Measurements from ENCODE around the gene BBLN. TPM values are rescaled to one million over a fixed set of nuclear protein-coding genes. Genes with fewer than 3 reads are reported as not detected.

The BBLN gene
- total and polyA plus RNA-seq, 11 donors = 29.9 to 280 (median 47.3) TPM

DNA sequence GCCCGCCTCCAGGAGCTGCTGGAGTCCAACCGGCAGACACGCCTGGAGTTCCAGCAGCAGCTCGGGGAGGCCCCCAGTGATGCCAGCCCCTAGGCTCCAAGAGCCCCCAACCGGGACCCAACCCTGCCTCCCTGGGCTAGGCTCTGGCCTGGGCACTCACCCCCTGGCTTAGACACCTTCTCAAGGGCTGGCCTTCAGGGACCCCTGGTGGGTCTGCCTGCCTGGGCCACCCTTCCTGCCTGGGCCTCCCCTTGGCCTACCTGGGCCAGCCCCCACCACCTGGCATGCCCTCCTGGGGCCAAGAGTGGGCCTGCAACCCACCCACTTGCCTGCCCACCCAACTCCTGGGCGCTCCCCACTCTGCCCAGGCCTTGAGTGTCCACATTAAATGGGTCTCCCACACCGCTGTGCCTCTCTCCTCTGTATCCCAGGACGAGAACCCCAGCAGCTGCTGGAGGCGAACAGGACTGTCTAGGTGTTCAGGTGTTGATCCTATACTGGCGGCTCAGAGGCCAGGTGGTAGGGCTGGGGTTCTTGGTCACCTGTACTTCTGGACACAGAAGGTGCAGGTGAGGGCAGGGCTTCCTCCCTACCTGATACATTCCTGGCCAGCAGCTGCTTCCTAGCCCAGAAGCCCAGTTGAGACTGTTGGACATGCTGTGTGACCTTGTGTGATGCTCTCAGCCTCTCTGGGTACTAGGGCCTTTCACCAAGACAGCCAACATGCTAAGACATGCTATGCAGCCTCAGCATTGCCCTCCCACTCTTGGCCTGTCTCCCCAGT, 3.6 kb downstream of the BBLN start:
- DNase-seq (peak in 1 of 5 donors; percentile 52), ATAC-seq (no peak)
- Histone ChIP-seq H3K4me3 (no peak overlapping the region), H3K9me3 (no peaks in the 10 kb centered on the region), H3K4me1 (peaks cover 0 to 23% (median 9%) of the 10 kb centered on the region in 12 donors), H3K27ac (peak overlapping the region in 1 of 12 donors; percentile 44), H3K36me3 (peaks cover 0 to 64% (median 54%) of the 10 kb centered on the region in 9 donors), H3K27me3 (no peaks in the 10 kb centered on the region)
- intact Hi-C loops (cut with DNase I) = no loop called here
- 96 to 98% (median 97%) methylated on average over 7 to 10 of the region's 10 CpGs for WGBS, 4 donors
- TF ChIP-seq, protein P1, sequence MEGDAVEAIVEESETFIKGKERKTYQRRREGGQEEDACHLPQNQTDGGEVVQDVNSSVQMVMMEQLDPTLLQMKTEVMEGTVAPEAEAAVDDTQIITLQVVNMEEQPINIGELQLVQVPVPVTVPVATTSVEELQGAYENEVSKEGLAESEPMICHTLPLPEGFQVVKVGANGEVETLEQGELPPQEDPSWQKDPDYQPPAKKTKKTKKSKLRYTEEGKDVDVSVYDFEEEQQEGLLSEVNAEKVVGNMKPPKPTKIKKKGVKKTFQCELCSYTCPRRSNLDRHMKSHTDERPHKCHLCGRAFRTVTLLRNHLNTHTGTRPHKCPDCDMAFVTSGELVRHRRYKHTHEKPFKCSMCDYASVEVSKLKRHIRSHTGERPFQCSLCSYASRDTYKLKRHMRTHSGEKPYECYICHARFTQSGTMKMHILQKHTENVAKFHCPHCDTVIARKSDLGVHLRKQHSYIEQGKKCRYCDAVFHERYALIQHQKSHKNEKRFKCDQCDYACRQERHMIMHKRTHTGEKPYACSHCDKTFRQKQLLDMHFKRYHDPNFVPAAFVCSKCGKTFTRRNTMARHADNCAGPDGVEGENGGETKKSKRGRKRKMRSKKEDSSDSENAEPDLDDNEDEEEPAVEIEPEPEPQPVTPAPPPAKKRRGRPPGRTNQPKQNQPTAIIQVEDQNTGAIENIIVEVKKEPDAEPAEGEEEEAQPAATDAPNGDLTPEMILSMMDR (IDR thresholded peaks at IDR 0.05) = no peak
- TF ChIP-seq POLR2A (IDR thresholded peaks at IDR 0.05) = no peak

DNA sequence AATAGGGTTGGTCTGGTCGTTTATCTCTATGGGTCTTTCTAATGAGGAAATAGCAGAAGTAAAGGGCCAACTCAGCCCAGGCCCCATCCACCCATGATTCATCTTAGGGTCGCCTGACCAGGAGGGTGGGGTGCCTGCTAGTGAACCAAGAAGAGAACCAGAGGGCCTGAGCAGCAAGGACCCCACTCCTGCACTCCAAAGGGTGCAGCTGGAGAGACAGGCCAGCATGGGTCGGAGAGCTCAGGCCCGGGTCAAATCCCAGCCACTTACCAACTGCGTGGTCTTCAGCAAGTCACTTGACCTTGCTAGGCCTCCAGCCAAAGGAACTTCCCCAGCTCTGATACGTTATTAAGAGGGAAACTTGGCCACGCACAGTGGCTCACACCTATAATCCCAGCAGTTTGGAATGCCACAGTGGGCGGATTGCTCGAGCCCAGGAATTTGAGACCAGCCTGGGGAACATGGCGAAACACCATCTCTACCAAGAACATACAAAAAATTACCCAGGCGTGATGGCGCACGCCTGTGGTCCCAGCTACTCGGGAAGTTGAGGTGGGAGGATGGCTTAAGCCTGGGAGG, 4.3 kb downstream of the BBLN start:
- ATAC-seq (no peak), DNase-seq (peak in 1 of 5 donors; percentile 30)
- Histone ChIP-seq H3K27ac (peak overlapping the region in 1 of 12 donors; percentile 44), H3K4me1 (peaks cover 0 to 20% (median 8%) of the 10 kb centered on the region in 12 donors), H3K27me3 (no peaks in the 10 kb centered on the region), H3K36me3 (peaks cover 0 to 71% (median 61%) of the 10 kb centered on the region in 9 donors), H3K9me3 (no peaks in the 10 kb centered on the region), H3K4me3 (no peak overlapping the region)
- no peak for TF ChIP-seq POLR2A (IDR thresholded peaks at IDR 0.05)
- TF ChIP-seq, protein P1 (IDR thresholded peaks at IDR 0.05) = no peak
- intact Hi-C loops (cut with DNase I) = no loop called here
- WGBS, 4 donors = 55 to 66% (median 60%) methylated on average over 13 to 14 of the region's 14 CpGs

DNA sequence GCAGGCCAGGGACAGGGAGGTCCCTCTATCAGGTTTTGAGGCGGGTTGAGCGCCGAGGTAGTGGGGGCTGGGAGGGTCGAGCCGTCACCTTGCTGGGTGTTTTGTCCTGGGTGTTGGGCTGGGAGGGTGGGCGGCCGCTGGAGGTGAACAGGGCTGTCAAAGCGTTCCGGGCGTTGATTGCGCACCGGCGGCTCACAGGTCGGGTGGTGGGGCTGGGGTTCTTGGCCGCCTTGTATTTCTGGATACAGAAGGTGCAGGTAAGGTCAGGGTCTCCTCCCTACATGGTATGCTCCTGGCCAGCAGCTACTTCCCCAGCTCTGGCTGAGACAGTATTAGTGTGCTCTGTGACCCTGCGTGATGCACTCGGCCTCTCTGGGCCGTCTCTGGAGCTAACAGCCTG, 6.1 kb downstream of the BBLN start:
- intact Hi-C loops (cut with DNase I) = no loop called here
- ATAC-seq (no peak), DNase-seq (no peak)
- Histone ChIP-seq H3K4me3 (no peak overlapping the region), H3K27me3 (no peaks in the 10 kb centered on the region), H3K9me3 (no peaks in the 10 kb centered on the region), H3K36me3 (peaks cover 4 to 89% (median 79%) of the 10 kb centered on the region in 9 donors), H3K4me1 (peaks cover 0 to 8% (median 3%) of the 10 kb centered on the region in 12 donors), H3K27ac (no peak overlapping the region)
- 97 to 99% (median 98%) methylated on average over 13 to 18 of the region's 18 CpGs for WGBS, 4 donors
- TF ChIP-seq, protein P1 (IDR thresholded peaks at IDR 0.05) = no peak
- TF ChIP-seq POLR2A (IDR thresholded peaks at IDR 0.05) = no peak

DNA sequence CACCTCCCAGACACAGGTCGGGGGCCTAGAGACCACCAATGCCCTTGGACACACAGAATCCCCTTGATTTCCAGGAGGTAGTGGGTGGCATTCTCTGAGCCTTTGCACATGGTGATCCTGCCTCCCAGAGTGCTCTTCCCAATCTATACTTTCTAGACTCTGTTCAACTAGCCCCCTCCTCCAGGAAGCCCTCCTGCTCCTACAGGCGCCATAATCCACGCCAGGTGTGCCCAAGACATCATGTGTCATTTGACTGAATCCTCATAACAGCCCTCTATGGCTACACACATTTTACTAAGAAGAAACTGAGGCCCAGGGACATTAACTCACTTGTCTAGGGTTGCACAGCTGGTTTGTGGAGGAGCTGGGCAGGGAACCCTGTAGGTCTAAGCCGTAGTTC, 7.1 kb downstream of the BBLN start:
- intact Hi-C loops (cut with DNase I) = no loop called here
- no peak for TF ChIP-seq POLR2A (IDR thresholded peaks at IDR 0.05)
- TF ChIP-seq, protein P1 (IDR thresholded peaks at IDR 0.05) = no peak
- Histone ChIP-seq H3K36me3 (peaks cover 4 to 96% (median 84%) of the 10 kb centered on the region in 9 donors), H3K4me3 (no peak overlapping the region), H3K9me3 (no peaks in the 10 kb centered on the region), H3K27ac (no peak overlapping the region), H3K27me3 (no peaks in the 10 kb centered on the region), H3K4me1 (peaks cover 0 to 3% (median 0%) of the 10 kb centered on the region in 12 donors)
- WGBS, 4 donors = 89 to 97% (median 95%) methylated on average over 4 of the region's 4 CpGs
- ATAC-seq = no peak
- peak in 1 of 5 donors; percentile 5 for DNase-seq
